Activated CD4-positive, alpha-beta memory T cell treated with anti-CD3 and anti-CD28 coated beads, Interleukin-2, amount 10 ng/mL, durations not matched to agents 7 days and 5 days (primary cell): ENCODE results near the gene PCDHB9. TPM values are rescaled to one million over a fixed set of nuclear protein-coding genes. Genes with fewer than 3 reads are reported as not detected.
"Not testable (repeated sequence)": the region's sequence is repeated elsewhere in the genome, so short reads cannot be mapped to it uniquely, and the experiment has no call there.

Experiments used
- CTCF ChIA-PET: fragments of 350-600 bp; sonication (Branson Sonifier 250); formaldehyde crosslinking; loops from one replicate; lab custom pipeline; 2021; ENCODE audit warnings: antibody characterized with exemption, inconsistent platforms; lab: Charles Lee
- POLR2A ChIA-PET: fragments of 350-600 bp; sonication (Branson Sonifier 250); formaldehyde crosslinking; loops from one replicate; lab custom pipeline; 2021; ENCODE audit warnings: antibody characterized with exemption; lab: Charles Lee
- DNase-seq: peaks from one replicate; pipeline ENCODE4 v3.0.0-alpha.2; 2020
- H3K27ac Mint-ChIP-seq: one replicate; pipeline ENCODE4 v1.8.0; 2021; ENCODE audit warnings: mild to moderate bottlenecking, mixed read lengths
- H3K27me3 Mint-ChIP-seq: one replicate; pipeline ENCODE4 v1.8.0; 2021; ENCODE audit warnings: mixed read lengths
- H3K36me3 Mint-ChIP-seq: one replicate; pipeline ENCODE4 v1.8.0; 2021; ENCODE audit warnings: low read depth, mixed read lengths
- H3K4me1 Mint-ChIP-seq: one replicate; pipeline ENCODE4 v1.8.0; 2021; ENCODE audit warnings: mixed read lengths
- H3K4me3 Mint-ChIP-seq: one replicate; pipeline ENCODE4 v1.8.0; 2021; ENCODE audit warnings: mild to moderate bottlenecking, mixed read lengths
- H3K9me3 Mint-ChIP-seq: one replicate; pipeline ENCODE4 v1.8.0; 2021; ENCODE audit warnings: mixed read lengths
- total RNA-seq, 2 experiments: library from RNA; stranded (reverse); gene quantifications; one replicate each; pipeline ENCODE4 v1.2.3, GENCODE V29; 2021

Gene PCDHB9
- not detected for total RNA-seq

- POLR2A ChIA-PET = no interaction called here
- Mint-ChIP-seq H3K4me3 (no peak within 1 kb of the TSS), H3K9me3 (peaks cover 18% of the 10 kb centered on the region), H3K4me1 (peaks cover 2% of the 10 kb centered on the region), H3K27ac (no peak within 1 kb of the TSS), H3K27me3 (peaks cover 8% of the 10 kb centered on the region), H3K36me3 (peaks cover 5% of the 10 kb centered on the region)
- CTCF ChIA-PET = interaction anchor here (1.7 kb wide), 1 partner anchor 10 kb away, joined by 4 read pairs; no protein-coding TSS in a partner anchor
- peak; percentile 27 for DNase-seq
Measured at GRCh38 chr5:141186897-141187512, at the start of gene PCDHB9. Gene PCDHB9 (plus strand): TSS chr5:141187161. CDS start chr5:141187319, 158 bp downstream.

GRCh38 chr5:141137346-141137745 lies 49.6 kb upstream of the PCDHB9 start:
- H3K27me3 Mint-ChIP-seq, DNase-seq, CTCF ChIA-PET, H3K4me1 Mint-ChIP-seq, POLR2A ChIA-PET, H3K27ac Mint-ChIP-seq, H3K4me3 Mint-ChIP-seq, H3K36me3 Mint-ChIP-seq: not testable (repeated sequence)
- H3K9me3 Mint-ChIP-seq = peaks cover 15% of the 10 kb centered on the region

DNA sequence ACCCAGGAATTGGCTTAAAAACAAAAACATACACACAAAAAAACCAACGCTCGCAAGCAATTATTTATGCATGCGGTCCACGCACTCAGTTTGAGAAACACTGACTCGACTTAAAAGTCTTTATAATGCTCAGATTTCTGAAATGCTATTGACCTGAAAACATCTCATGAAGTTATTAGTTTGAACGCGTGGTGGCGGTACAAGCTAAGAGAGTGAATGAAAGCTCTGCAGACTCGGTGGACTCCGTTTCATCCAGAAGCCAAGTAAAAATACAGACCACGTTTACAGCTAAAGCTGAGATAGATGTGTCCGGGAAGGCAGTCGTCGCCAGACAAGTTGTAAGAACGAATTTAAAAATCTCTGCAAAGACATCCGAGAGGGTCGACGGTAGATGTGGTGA lies 37.1 kb upstream of the PCDHB9 start, which contains the start of gene PCDHB6:
Gene PCDHB6, plus strand, starts transcription at position 246 of the 400 bp plus-strand sequence. CDS start 201 bp downstream, outside the sequence.
- H3K9me3 Mint-ChIP-seq = peaks cover 13% of the 10 kb centered on the region
- DNase-seq = no peak
- CTCF ChIA-PET = interaction anchor here (0.9 kb wide), 1 partner anchor 33 kb away, joined by 3 read pairs; no protein-coding TSS in a partner anchor
- no peak within 1 kb of the TSS for H3K4me3 Mint-ChIP-seq
- POLR2A ChIA-PET = no interaction called here
- no peak within 1 kb of the TSS for H3K27ac Mint-ChIP-seq
- peaks cover 6% of the 10 kb centered on the region for H3K27me3 Mint-ChIP-seq
- H3K36me3 Mint-ChIP-seq = peaks cover 7% of the 10 kb centered on the region
- H3K4me1 Mint-ChIP-seq = no peaks in the 10 kb centered on the region

DNA sequence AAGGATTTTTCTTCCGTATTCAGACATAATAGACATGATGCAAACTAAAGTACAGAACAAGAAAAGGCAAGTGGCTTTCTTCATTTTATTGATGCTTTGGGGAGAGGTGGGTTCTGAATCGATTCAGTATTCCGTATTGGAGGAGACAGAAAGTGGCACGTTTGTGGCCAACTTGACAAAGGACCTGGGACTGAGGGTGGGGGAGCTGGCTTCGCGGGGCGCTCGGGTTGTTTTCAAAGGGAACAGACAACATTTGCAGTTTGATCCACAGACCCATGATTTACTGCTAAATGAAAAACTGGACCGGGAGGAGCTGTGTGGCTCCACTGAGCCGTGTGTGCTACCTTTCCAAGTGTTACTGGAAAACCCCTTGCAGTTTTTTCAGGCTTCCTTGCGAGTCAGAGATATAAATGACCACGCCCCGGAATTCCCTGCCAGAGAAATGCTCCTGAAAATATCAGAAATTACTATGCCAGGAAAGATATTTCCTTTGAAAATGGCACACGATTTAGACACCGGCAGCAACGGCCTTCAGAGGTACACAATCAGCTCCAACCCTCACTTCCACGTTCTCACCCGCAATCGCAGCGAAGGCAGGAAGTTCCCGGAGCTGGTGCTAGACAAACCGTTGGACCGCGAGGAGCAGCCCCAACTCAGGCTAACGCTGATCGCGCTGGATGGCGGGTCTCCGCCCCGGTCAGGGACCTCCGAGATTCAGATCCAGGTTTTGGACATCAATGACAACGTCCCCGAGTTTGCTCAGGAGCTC lies 36.6 kb upstream of the PCDHB9 start:
- H3K9me3 Mint-ChIP-seq = peaks cover 13% of the 10 kb centered on the region
- H3K27me3 Mint-ChIP-seq = peaks cover 6% of the 10 kb centered on the region
- POLR2A ChIA-PET = no interaction called here
- H3K4me1 Mint-ChIP-seq = no peaks in the 10 kb centered on the region
- no peak overlapping the region for H3K27ac Mint-ChIP-seq
- CTCF ChIA-PET = interaction anchor here (0.9 kb wide), 1 partner anchor 33 kb away, joined by 3 read pairs; no protein-coding TSS in a partner anchor
- H3K36me3 Mint-ChIP-seq = peaks cover 7% of the 10 kb centered on the region
- DNase-seq = no peak
- no peak overlapping the region for H3K4me3 Mint-ChIP-seq

- Mint-ChIP-seq H3K27me3 (peaks cover 6% of the 10 kb centered on the region), H3K4me1 (no peaks in the 10 kb centered on the region), H3K9me3 (peaks cover 13% of the 10 kb centered on the region), H3K4me3 (no peak overlapping the region), H3K36me3 (peaks cover 7% of the 10 kb centered on the region), H3K27ac (no peak overlapping the region)
- POLR2A ChIA-PET = no interaction called here
- CTCF ChIA-PET = no interaction called here
- DNase-seq = no peak
Measured at GRCh38 chr5:141150993-141151325, 36.0 kb upstream of the PCDHB9 start.

DNA sequence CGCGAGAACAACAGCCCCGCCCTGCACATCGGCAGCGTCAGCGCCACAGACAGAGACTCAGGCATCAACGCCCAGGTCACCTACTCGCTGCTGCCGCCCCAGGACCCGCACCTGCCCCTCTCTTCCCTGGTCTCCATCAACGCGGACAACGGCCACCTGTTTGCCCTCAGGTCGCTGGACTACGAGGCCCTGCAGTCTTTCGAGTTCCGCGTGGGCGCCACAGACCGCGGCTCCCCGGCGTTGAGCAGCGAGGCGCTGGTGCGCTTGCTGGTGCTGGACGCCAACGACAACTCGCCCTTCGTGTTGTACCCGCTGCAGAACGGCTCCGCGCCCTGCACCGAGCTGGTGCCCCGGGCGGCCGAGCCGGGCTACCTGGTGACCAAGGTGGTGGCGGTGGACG lies 35.3 kb upstream of the PCDHB9 start:
- H3K36me3 Mint-ChIP-seq, H3K4me1 Mint-ChIP-seq, H3K27ac Mint-ChIP-seq, H3K4me3 Mint-ChIP-seq, CTCF ChIA-PET, DNase-seq, POLR2A ChIA-PET, H3K27me3 Mint-ChIP-seq: not testable (repeated sequence)
- peaks cover 13% of the 10 kb centered on the region for H3K9me3 Mint-ChIP-seq

- H3K4me3 Mint-ChIP-seq, CTCF ChIA-PET, H3K27ac Mint-ChIP-seq, H3K27me3 Mint-ChIP-seq, H3K4me1 Mint-ChIP-seq, DNase-seq, POLR2A ChIA-PET, H3K36me3 Mint-ChIP-seq: not testable (repeated sequence)
- H3K9me3 Mint-ChIP-seq = peaks cover 15% of the 10 kb centered on the region
Measured at GRCh38 chr5:141152096-141152495, 34.9 kb upstream of the PCDHB9 start.

GRCh38 chr5:141155540-141156374 lies 31.2 kb upstream of the PCDHB9 start:
- Mint-ChIP-seq H3K36me3 (peaks cover 2% of the 10 kb centered on the region), H3K27ac (no peak overlapping the region), H3K4me1 (no peaks in the 10 kb centered on the region), H3K9me3 (peaks cover 13% of the 10 kb centered on the region), H3K27me3 (no peaks in the 10 kb centered on the region), H3K4me3 (no peak overlapping the region)
- ChIA-PET CTCF (no interaction called here), POLR2A (no interaction called here)
- no peak for DNase-seq

DNA sequence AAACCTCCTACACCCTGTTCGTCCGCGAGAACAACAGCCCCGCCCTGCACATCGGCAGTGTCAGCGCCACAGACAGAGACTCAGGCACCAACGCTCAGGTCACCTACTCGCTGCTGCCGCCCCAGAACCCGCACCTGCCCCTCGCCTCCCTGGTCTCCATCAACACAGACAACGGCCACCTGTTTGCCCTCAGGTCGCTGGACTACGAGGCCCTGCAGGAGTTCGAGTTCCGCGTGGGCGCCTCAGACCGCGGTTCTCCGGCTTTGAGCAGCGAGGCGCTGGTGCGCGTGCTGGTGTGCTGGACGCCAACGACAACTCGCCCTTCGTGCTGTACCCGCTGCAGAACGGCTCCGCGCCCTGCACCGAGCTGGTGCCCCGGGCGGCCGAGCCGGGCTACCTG lies 29.6 kb upstream of the PCDHB9 start:
- DNase-seq, CTCF ChIA-PET, POLR2A ChIA-PET, H3K36me3 Mint-ChIP-seq, H3K9me3 Mint-ChIP-seq, H3K4me1 Mint-ChIP-seq, H3K27ac Mint-ChIP-seq, H3K4me3 Mint-ChIP-seq, H3K27me3 Mint-ChIP-seq: not testable (repeated sequence)

- H3K4me1 Mint-ChIP-seq, H3K9me3 Mint-ChIP-seq, DNase-seq, H3K4me3 Mint-ChIP-seq, H3K27ac Mint-ChIP-seq, H3K27me3 Mint-ChIP-seq, H3K36me3 Mint-ChIP-seq, POLR2A ChIA-PET, CTCF ChIA-PET: not testable (repeated sequence)
Measured at GRCh38 chr5:141157901-141158300, 29.1 kb upstream of the PCDHB9 start.

- POLR2A ChIA-PET = no interaction called here
- no peak within 1 kb of the TSS for H3K27ac Mint-ChIP-seq
- DNase-seq = no peak
- peaks cover 11% of the 10 kb centered on the region for H3K9me3 Mint-ChIP-seq
- H3K4me1 Mint-ChIP-seq = no peaks in the 10 kb centered on the region
- no peak within 1 kb of the TSS for H3K4me3 Mint-ChIP-seq
- no peaks in the 10 kb centered on the region for H3K27me3 Mint-ChIP-seq
- CTCF ChIA-PET = no interaction called here
- H3K36me3 Mint-ChIP-seq = no peaks in the 10 kb centered on the region
Measured at GRCh38 chr5:141172381-141173204, 14.4 kb upstream of the PCDHB9 start, which contains the start of gene PCDHB7. Gene PCDHB7 (plus strand): TSS chr5:141172644. CDS start chr5:141172836, 192 bp downstream.

- CTCF ChIA-PET, H3K27me3 Mint-ChIP-seq, H3K27ac Mint-ChIP-seq, H3K4me1 Mint-ChIP-seq, DNase-seq, H3K36me3 Mint-ChIP-seq, H3K4me3 Mint-ChIP-seq, POLR2A ChIA-PET: not testable (repeated sequence)
- H3K9me3 Mint-ChIP-seq = peaks cover 11% of the 10 kb centered on the region
Measured at GRCh38 chr5:141174291-141175104, 12.5 kb upstream of the PCDHB9 start.
